Mesothelial cell of epicardium (in vitro differentiated cells): ENCODE data around the gene VIP. TPM values are rescaled to one million over a fixed set of nuclear protein-coding genes. Genes with fewer than 3 reads are reported as not detected.

Source experiments
- DNase-seq, 2 experiments: peaks; one replicate each; pipeline ENCODE4 v3.0.0; 2021; ENCODE audit warnings: low spot score in 2 of 2; ENCODE audit not compliant: unreplicated experiment in 2 of 2
- H3K27ac Mint-ChIP-seq: 2 replicates; pipeline ENCODE4 v1.8.0; 2021; ENCODE audit warnings: mixed read lengths
- H3K27me3 Mint-ChIP-seq: 2 replicates; pipeline ENCODE4 v1.8.0; 2021; ENCODE audit warnings: low read depth, mixed read lengths
- H3K36me3 Mint-ChIP-seq: 2 replicates; pipeline ENCODE4 v1.8.0; 2021; ENCODE audit warnings: mixed read lengths
- H3K4me1 Mint-ChIP-seq: 2 replicates; pipeline ENCODE4 v1.8.0; 2021; ENCODE audit warnings: mixed read lengths
- H3K4me3 Mint-ChIP-seq: 2 replicates; pipeline ENCODE4 v1.8.0; 2021; ENCODE audit warnings: mild to moderate bottlenecking, moderate library complexity, mixed read lengths
- H3K9me3 Mint-ChIP-seq: 2 replicates; pipeline ENCODE4 v1.8.0; 2021; ENCODE audit warnings: mixed read lengths
- CTCF ChIP-seq: fragments of 200-600 bp; sonication (generic); IDR thresholded peaks from one replicate; pipeline ENCODE4 v1.5.0; 2021; ENCODE audit warnings: antibody characterized with exemption; ENCODE audit not compliant: unreplicated experiment
- total RNA-seq: library from RNA; stranded (reverse); gene quantifications from 3 replicates; pipeline ENCODE4 v1.2.1, GENCODE V29; 2021

Gene VIP
- total RNA-seq, 1 donor from 2014 or later: not detected

DNA sequence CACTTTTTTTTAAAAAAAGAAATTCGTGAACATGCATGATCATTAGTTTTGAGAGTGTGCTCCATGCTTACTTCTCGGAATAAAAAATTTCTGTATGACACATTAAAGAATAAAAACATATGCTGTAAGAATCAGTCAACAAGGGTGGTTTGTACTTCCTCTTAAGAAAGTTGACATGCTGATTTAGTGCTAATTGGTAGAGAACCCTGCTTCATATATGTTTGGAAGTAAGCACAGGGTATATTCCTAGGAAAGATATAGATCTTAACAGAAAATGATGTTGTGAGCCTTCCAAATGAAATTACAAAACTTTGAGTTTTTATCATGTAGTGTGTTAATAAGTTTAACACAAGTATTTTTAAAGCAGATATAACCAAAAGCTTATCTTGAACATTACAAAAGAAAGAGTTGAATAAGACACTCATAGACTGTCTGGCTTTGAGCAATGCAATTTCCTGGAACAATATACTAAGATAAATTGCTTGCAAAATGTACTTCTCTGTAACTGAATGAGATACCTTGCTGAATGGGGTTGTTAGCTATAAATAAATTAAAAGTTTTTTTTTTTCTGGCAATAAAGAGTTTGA, 13.8 kb upstream of the VIP start:
- Mint-ChIP-seq H3K27ac (no peak overlapping the region), H3K36me3 (no peaks in the 10 kb centered on the region), H3K4me1 (no peaks in the 10 kb centered on the region), H3K27me3 (no peaks in the 10 kb centered on the region), H3K9me3 (peaks cover 4% of the 10 kb centered on the region), H3K4me3 (no peak overlapping the region)
- no peak for DNase-seq
- TF ChIP-seq CTCF: no peak

DNA sequence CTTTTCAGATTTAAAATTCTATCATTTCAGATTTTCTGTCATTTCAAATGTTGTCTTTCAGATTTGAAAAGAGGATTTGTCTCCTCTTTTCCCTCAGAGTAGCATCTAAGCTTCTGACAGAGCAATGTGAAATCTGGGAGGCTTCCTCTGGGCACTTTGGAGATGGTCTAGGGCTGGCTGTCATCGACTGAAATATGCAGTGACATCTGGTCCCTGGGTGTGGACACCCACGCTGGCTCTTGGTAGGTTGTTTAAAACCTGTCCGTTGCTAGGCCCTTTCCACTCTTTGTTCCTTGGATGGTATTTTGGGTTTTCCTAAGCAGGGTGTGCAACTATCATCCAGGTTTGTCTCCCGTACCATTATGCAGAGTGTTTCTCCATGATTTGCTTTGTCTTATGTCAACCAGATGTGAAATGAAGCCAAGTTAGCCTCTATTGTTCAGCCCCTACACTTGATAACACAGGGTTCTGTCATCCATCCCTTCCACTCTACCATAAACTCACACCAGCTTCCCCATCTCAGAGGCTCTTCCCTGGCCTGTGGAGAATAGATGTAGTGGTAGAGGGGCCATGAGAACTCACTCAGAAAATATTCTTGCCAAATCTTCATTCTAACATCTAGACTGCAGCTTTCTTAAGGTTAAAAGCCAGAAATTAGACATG, 5.0 kb upstream of the VIP start:
- no peak overlapping the region for H3K27ac Mint-ChIP-seq
- DNase-seq: no peak
- H3K4me1 Mint-ChIP-seq: no peaks in the 10 kb centered on the region
- no peak overlapping the region for H3K4me3 Mint-ChIP-seq
- TF ChIP-seq CTCF: no peak
- H3K27me3 Mint-ChIP-seq: peaks cover 2% of the 10 kb centered on the region
- H3K36me3 Mint-ChIP-seq: no peaks in the 10 kb centered on the region
- no peaks in the 10 kb centered on the region for H3K9me3 Mint-ChIP-seq

DNA sequence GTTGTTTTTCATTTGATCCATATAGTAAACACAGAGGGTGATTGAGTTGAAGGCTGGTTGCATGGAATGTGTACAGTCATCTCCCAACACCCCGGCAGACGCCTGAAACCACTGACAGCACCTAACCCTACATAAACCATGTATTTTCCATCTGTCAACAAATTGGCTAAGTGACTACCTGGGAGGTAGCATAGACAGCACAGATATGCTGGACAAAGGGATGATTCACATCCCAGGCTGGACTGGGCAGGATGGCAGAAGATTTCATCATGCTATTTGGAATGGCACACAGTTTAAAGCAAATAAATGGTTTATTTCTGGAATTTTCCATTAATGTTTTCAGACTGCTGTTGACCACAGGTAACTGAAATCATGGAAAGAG, 4.4 kb upstream of the VIP start:
- Mint-ChIP-seq H3K27me3 (peaks cover 2% of the 10 kb centered on the region), H3K36me3 (no peaks in the 10 kb centered on the region), H3K27ac (no peak overlapping the region), H3K4me3 (no peak overlapping the region), H3K4me1 (no peaks in the 10 kb centered on the region), H3K9me3 (no peaks in the 10 kb centered on the region)
- no peak for DNase-seq
- no peak for TF ChIP-seq CTCF

- DNase-seq: no peak
- no peak overlapping the region for H3K4me3 Mint-ChIP-seq
- H3K4me1 Mint-ChIP-seq: no peaks in the 10 kb centered on the region
- H3K27me3 Mint-ChIP-seq: peaks cover 2% of the 10 kb centered on the region
- H3K36me3 Mint-ChIP-seq: no peaks in the 10 kb centered on the region
- no peaks in the 10 kb centered on the region for H3K9me3 Mint-ChIP-seq
- H3K27ac Mint-ChIP-seq: no peak overlapping the region
- no peak for TF ChIP-seq CTCF
These were observed 1.8 kb upstream of the VIP start for GRCh38 chr6:152748843-152749242.

GRCh38 chr6:152749336-152749735, 1.3 kb upstream of the VIP start:
- H3K27ac Mint-ChIP-seq: no peak overlapping the region
- peaks cover 3% of the 10 kb centered on the region for H3K27me3 Mint-ChIP-seq
- no peak for TF ChIP-seq CTCF
- H3K4me3 Mint-ChIP-seq: no peak overlapping the region
- H3K36me3 Mint-ChIP-seq: no peaks in the 10 kb centered on the region
- H3K9me3 Mint-ChIP-seq: no peaks in the 10 kb centered on the region
- no peaks in the 10 kb centered on the region for H3K4me1 Mint-ChIP-seq
- no peak for DNase-seq
